A549 treated with dexamethasone at 1 μM for 4 hours (cell line): ENCODE measurements around the gene LCN1. TPM values are rescaled to one million over a fixed set of nuclear protein-coding genes. Genes with fewer than 3 reads are reported as not detected.

Source experiments
- total RNA-seq: library from RNA; stranded (reverse); fragments of 200-300 nt; extraction: Qiagen RNA extraction; gene quantifications from 5 replicates; pipeline ENCODE4 v1.2.3, GENCODE V29; 2022

Gene LCN1
- total RNA-seq: 0.14 to 0.30 TPM (median 0.21 TPM) in 4 of 5 replicates, not detected in the other

DNA sequence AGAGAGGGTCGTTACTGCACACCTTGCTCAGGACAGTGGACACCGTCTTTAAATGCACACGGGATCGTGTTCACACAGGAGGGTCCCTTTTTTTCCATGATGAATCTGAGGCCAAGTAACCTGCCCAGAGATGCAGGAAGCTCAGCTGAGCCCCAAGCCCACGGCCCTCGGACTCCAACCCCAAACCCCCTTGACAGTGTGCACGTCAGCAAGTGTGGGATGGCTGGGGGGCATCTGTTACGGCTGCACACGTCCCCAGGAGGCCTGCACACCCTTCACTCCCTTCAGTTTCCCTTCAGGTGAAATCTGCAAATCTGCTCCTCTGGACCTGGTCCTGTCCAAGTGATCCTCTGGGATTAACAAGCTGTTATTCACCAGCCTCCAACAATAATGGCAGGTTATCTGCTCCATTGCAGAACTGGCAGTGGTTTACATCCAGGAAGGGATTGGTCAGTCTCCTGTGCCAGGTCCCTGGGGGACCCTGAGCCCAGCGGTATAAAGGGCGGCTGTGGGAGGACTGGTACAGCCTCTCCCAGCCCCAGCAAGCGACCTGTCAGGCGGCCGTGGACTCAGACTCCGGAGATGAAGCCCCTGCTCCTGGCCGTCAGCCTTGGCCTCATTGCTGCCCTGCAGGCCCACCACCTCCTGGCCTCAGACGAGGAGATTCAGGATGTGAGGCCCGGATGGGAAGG is at the start of gene LCN1:
Gene LCN1 (plus strand): TSS at position 525 of the 692 bp plus-strand sequence. CDS start 58 bp downstream, at position 583.

DNA sequence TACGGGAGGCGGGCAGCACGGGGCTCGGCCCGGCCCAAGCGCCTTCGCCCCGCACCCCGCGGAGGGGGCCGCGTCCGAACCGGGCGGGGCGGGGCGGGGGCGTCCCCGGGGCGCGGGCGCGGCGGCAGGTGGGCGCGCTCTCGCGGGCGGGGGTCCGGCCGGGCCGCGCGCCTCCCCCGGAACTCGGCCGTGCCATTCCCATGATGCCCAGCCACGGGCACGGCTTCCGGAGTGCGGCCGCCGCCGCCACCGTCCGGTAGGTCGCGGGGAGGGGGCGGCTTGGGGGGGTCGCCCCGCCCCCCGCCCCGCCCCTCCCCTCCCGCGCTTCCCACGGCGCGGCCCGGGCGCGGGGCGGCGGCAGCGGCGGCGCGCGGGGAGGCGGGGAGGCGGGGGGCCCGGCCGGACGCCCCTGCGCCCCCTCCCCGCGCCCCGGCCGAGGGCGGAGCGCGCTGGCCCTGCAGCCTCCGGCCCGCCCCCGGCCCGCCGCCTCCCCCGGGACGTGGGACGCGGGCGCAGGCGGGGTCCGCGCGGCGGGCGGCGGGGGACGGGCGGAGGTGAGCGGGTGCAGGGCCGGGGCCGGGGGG is 41.7 kb upstream of the LCN1 start, which contains the start of gene PPP1R26:
Gene PPP1R26 (plus strand): TSS at position 314 of the 584 bp plus-strand sequence. CDS start 4,729 bp downstream, outside the sequence.

DNA sequence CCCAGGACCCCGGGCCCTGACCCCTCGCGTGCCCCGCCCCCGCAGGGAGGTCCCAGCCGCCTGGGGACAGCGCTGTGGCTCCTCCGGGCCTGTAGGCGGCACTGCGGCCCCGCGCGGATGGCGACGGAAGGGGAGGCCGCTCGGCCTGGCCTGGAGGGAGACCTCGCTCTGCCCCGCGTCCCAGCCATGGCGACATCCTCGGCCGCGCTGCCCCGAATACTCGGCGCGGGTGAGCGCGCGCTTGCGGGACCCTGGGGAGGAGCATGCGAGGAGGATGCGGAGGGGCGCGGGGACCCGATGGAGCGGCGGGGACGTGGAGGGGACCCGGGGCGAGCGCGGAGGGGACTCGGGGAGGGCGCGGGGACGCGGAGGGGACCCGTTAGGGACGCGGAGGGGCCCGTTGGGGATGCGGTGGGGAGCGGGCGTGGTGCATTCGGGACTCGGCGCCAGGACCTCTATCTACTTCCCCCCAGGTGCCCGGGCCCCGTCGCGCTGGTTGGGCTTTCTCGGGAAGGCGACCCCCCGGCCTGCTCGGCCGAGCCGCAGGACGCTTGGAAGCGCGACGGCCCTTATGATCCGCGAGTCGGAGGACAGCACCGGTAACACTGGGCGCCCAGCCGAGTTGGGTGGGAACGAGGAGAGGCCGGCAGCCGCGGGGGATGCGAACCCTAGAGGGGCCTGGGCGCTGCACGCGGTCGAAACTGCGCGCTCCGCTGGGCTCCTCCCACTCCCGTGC is 20.5 kb upstream of the LCN1 start, which contains the start of gene MRPS2:
Gene MRPS2 (plus strand): TSS at position 158 of the 736 bp plus-strand sequence. CDS start 29 bp downstream, at position 187.

DNA sequence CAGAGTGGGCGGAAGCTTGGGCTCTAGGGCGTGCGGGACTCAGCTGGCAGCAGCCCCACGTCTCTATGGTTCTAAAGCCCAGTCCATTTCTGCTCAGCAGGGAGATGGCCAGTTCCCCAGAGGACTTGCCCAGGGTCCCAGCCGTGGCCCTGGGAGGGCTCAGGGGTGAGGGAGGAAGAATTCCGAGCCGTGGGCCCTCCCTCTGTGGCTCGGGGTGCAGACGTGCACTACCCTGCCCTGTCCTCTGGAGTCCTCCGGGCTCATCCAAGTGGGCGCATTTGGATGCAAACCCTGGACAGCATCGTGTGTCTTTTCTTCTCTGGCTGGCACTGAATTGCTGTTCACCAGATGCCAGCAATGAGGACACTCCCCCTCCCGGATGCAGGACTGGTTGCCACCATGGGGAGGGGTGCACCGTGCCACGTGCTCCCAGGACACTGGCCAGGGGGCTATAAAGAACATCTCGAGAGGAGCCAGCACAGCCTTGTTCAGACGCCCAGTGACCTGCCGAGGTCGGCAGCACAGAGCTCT is 24.5 kb downstream of the LCN1 start, which contains the start of gene OBP2A:
Gene OBP2A (plus strand): TSS at position 481 of the 531 bp plus-strand sequence. CDS start 55 bp downstream, outside the sequence.

DNA sequence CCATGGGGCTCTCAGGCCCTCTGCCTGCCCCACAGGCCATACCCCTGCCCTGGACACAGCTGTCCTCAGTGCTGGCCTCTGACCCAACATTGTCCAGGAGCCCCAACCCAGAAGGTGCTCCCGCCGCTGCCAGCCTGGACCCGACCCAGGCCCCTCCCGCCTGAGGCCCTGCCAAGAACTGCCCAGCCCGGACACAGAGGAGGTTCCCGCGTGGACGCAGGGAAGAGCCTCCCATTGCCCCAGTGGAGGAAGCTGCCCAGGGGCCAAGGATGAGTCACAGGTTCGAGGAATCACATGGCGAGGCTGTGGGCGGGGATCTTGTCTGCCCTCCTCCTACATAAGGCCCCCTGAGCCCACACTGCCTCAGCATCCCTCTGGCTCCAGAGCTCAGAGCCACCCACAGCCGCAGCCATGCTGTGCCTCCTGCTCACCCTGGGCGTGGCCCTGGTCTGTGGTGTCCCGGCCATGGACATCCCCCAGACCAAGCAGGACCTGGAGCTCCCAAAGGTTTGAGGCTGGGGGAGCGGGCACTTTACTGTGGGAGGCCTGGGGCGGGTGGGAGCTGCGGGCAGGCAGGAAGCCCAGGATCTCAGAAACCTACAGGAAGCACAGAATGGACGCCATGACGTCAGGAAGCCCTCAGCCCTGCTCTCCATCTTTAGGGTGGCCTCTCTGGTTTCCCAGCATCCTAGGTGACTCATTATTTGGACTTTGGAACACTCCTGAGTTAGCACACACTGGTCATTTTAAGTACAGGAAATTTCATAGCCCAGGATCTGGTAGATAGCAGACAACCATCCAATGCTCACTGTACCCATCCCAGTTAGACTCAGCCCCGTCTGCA is 40.4 kb downstream of the LCN1 start, which contains the start of gene PAEP:
Gene PAEP (plus strand): TSS at position 366 of the 844 bp plus-strand sequence.

Other genes with a start within 250 kb of the LCN1 start
- gene PPP1R26, start 41.7 kb upstream of the LCN1 start, total RNA-seq: 12.8 to 20.9 TPM (median 19.4 TPM) in 5 replicates
- 102 to 135 TPM (median 127 TPM) in 5 replicates for gene MRPS2, start 20.8 kb upstream of the LCN1 start, total RNA-seq
- not detected in 5 replicates for gene OBP2A, start 24.7 kb downstream of the LCN1 start, total RNA-seq
- gene PAEP, start 40.3 kb downstream of the LCN1 start, total RNA-seq: 0.14 to 0.45 TPM (median 0.36 TPM) in 5 replicates
- not detected in 5 replicates for gene GLT6D1, start 118.1 kb downstream of the LCN1 start, total RNA-seq
- 0.14 to 0.30 TPM (median 0.22 TPM) in 3 of 5 replicates, not detected in the others for gene LCN9, start 141.9 kb downstream of the LCN1 start, total RNA-seq
- gene SOHLH1, start 178.0 kb downstream of the LCN1 start, total RNA-seq: 0.06 to 0.11 TPM in 2 of 5 replicates, not detected in the others
- gene KCNT1, start 180.7 kb downstream of the LCN1 start, total RNA-seq: 0.07 TPM in 1 of 5 replicates, not detected in the others